Measurements from ENCODE around the gene CNOT2.

GRCh38 chr12:70258605-70259403 lies 15.6 kb downstream of the CNOT2 start:
- TF ChIP-seq CTCF (IDR thresholded peaks at IDR 0.05; ENCODE audit: insufficient read depth, low read length, poor library complexity, severe bottlenecking) (no peak), EZH2phosphoT487 (conservative IDR thresholded peaks at IDR 0.05; ENCODE audit: low read length) (no peak)

Data from SU-DHL-6 (cell line).